ENCODE measurements around the gene ARID3C.
"Not testable (repeated sequence)": the region's sequence is repeated elsewhere in the genome, so short reads cannot be mapped to it uniquely, and the experiment has no call there.

ARID3C gene

DNA sequence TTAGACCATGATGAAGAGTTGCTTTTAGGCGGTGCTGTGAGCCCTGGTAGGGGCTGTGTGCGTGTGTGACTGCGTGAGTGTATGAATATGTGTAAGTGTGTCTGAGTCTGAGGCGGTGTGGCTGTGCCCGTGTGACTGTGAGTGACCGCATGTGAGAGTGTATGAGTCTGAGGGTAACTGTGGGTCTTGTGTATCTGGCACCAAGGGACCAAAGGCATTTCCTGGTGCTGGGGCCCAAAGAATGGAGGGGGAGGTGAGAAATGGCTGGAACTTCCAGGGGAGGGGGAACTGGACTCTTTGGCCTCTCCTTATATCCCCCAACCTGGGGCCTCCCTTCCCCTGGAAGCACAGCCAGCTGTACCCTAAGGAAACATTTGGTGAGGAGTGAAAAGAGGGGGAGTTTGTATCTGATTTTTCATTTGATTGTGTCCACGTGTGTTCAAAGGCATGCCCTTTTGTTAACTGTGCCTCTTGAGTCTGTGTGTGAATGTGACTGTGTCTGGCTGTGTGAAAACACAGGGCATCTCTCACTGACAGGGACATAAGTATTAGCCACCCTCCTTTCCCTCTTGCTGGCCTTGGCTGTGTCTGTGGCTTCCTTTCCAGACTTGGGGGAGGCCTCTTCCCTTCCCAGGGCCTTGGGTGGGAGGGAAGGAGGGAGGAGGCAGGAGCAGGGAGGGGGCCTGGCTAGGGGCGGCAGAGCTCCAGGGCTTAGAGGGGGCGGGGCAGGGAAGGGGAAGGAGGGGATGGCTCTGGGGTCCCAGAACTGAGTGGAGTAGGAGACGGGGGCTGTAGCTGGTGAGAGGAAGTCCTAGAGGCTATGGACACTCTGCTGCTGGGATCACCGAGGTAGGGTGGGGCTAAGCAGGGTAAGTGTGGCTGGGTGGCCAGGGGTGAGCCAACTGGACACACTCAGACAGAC lies 24.5 kb upstream of the ARID3C start:
- DNase-seq (ENCODE audit: insufficient read length, low spot score), result no peak

GRCh38 chr9:34652602-34653000 lies 23.7 kb upstream of the ARID3C start:
- DNase-seq (ENCODE audit: insufficient read length, low spot score) (no peak), FAIRE-seq (no peak)

More for the DNA sequence above, 24.5 kb upstream of the ARID3C start:
- no peak for FAIRE-seq

DNA sequence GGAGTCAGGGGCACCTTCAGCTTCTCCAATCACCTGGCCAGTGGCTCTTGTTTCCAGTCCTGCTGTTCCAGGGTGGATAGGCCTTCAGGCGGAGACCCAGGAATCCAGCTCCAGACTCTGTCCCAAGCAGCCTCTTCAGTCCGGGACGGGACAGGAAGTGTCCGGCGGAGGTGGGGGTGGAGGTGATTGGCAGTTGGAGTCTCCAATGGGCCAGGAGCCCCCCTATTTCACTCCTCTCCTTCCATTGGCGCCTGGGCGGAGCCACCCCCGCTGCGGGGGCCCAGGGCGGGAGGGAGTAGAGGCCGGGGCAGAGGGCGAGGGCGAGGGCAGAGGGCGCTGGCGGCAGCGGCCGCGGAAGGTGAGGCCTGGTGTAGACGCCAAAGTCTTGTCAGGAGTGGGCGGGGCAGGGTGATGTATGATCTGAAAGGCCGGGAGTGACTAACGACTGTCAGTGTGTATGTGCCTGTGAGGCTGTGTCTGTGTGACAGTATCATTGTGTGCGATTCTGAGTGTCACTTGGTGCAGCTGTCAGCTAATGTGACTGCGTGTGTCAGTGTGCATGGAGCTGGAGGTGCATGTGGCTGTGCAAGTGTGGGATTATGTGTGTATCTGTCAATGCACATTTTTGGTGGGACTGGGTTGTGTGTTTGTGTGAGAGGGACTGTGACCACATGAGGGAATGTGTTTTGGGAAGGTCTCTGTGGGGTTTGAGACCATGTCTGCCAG lies 23.2 kb upstream of the ARID3C start, which contains the start of gene IL11RA:
Gene IL11RA, plus strand, starts transcription at position 310 of the 726 bp plus-strand sequence. CDS start 3,033 bp downstream, outside the sequence.
- FAIRE-seq, result peak; percentile 65

DNA sequence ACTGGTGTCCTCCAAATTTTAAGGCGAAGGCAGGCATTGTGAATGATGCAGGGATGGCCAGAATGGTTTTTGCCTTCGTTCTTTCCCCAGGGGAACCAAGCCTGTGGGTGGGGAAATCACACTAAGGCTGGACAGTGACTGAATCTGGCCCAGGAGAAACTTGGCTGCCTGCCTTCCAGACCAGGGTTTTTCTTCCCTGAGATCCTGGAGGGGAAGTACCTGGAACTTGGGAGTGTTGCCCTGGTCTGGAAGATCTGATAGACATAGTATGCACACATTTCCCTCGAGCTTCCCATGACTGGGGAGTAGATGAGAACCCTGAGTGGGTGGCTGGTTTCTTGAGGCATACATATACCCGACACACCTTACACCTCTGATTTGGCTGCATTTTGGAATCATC lies 22.5 kb upstream of the ARID3C start:
- no peak for FAIRE-seq
- DNase-seq (ENCODE audit: insufficient read length, low spot score), result no peak

More for the DNA sequence above, 23.2 kb upstream of the ARID3C start, which contains the start of gene IL11RA:
- peak; percentile 89 for DNase-seq (ENCODE audit: insufficient read length, low spot score)

DNA sequence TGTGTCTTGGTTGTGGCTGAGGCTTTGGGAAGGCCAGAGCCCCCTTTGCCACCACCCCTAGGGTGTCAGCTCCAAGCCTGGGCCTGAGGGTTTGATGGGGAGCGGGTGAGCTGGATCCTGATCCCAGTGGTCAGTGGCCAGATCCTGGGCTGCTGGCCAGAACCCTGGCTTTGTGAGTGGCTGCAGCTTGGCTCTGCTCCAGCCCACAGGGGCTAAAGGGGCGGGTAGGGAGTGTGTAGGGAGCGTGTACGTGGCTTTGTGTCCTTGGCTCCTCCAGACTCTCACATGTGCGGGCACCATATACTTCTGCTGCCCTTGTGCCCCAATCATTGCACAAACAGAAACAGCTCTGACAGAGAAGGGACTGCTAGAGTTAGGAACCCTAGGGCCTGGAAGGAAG lies 21.9 kb upstream of the ARID3C start:
- FAIRE-seq (no peak), DNase-seq (ENCODE audit: insufficient read length, low spot score) (no peak)

DNA sequence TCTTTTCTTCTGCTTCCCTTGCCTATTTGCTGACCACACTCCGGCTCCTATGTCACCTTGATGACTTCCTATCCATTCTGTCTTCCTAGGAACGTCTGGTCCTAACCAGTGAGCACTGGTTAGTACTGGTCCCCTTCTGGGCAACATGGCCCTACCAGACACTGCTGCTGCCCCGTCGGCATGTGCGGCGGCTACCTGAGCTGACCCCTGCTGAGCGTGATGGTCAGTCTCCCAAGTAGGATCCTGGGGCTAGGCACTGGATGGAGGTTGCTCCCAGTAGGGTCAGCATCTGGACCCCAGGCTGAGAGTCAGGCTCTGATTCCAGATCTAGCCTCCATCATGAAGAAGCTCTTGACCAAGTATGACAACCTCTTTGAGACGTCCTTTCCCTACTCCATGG lies 19.8 kb upstream of the ARID3C start:
- DNase-seq (ENCODE audit: insufficient read length, low spot score) (no peak), FAIRE-seq (no peak)

GRCh38 chr9:34647651-34648050 lies 18.8 kb upstream of the ARID3C start:
- FAIRE-seq, result no peak
- no peak for DNase-seq (ENCODE audit: insufficient read length, low spot score)

DNA sequence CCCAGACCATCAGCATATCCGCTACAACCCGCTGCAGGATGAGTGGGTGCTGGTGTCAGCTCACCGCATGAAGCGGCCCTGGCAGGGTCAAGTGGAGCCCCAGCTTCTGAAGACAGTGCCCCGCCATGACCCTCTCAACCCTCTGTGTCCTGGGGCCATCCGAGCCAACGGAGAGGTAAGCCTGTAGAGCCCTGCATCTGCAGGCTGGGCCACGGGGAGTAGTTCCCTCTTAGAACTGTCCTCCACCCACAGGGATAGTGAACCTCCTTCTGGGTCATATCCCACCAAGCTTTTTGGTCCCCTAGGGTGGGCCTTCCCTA lies 18.2 kb upstream of the ARID3C start:
- no peak for FAIRE-seq

DNA sequence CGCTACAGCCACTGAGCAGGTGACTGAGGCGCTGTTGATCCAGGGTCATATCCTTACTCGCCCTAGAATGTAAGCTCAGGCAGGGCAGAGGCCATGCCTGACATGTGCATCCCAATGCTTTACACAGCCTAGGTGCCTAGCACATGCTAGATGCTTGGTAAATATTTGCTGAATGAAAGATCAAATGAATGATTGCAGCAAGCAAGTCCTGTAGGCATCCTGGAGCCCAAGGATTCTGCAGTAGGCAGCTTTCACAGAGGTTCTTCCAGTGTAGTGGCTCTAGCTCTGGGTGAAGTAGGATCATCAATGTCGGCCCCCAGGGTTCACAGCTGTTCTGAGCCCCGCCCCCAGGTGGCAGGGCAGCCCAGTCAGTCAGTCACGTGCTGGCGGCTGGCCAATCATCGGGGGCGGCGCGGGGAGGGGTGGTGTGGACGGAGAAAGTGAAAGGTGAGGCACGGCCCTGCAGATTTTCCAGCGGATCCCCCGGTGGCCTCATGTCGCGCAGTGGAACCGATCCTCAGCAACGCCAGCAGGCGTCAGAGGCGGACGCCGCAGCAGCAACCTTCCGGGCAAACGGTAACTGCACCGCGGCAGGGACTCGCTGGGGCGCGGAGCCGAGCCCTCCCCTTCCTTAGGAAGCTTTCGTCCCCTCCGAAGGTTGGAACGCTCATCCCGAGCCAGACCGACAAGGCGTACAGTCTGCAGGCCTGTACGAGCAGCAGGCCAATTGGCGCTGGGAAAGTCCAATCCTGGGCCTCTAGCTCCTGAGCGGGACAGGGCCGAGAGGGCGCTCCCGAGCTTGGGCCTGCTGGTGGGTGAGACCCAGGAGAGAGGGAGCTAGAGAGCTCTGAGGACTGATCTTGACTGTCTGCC lies 17.6 kb upstream of the ARID3C start, which contains the start of gene GALT:
Gene GALT, plus strand, starts transcription at position 465 of the 873 bp plus-strand sequence. Its CDS starts 30 bp downstream, at position 495.
- FAIRE-seq (peak; percentile 9), DNase-seq (ENCODE audit: insufficient read length, low spot score) (peak; percentile 90)

More for the DNA sequence above, 18.2 kb upstream of the ARID3C start:
- DNase-seq (ENCODE audit: insufficient read length, low spot score), result no peak

DNA sequence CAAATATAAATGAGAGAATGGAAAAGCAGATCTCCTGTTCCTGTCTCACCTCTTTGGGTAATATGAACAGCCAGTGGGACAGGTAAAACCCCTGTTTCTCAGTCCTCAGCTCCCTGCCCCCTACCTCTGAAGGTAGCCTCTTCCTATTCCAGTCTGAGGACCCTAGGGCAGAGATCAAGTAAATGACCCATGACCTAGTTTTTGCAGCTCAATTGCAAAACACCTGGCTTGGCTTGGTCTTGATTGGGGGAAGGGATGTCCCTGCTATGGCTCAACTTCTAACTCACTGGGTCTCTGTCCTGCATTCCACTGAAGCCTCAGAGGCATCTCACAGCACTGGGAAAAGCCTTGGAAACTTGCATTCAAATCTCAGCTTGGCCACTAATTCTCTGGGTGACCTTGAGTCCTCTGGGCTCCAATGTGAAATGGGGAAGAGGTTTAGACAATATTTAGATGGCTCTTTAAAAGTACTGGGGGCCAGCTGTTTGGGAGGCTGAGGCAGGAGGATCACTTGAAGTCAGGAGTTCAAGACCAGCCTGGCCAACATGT lies 16.0 kb upstream of the ARID3C start:
- DNase-seq (ENCODE audit: insufficient read length, low spot score) (no peak), FAIRE-seq (no peak)

GRCh38 chr9:34642679-34643078 lies 13.8 kb upstream of the ARID3C start:
- no peak for DNase-seq (ENCODE audit: insufficient read length, low spot score)
- FAIRE-seq, result no peak

- not testable (repeated sequence) for DNase-seq (ENCODE audit: insufficient read length, low spot score); FAIRE-seq
Observed at GRCh38 chr9:34639322-34639721, 10.5 kb upstream of the ARID3C start.

DNA sequence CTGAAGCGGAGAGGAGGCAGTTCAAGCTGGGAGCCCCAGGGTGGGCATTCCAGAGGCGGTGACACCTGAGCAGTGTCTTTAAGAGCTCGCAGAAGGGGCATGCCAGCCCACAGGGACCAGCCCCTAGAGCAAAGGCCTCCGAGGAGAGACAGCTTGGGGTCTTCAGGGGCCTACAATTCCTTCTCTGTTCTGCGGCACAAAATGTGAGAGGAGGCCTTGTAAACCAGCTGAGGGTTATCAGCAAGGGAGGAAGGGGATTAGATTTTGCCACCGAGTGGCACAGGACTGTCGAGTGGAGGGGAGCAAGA lies 9.2 kb upstream of the ARID3C start:
- FAIRE-seq, result no peak

GRCh38 chr9:34637356-34638137 lies 8.7 kb upstream of the ARID3C start, which contains the start of gene SIGMAR1:
TSS of gene SIGMAR1 (minus strand) at chr9:34637787. CDS start at chr9:34637697, 90 bp downstream.
- DNase-seq (ENCODE audit: insufficient read length, low spot score) (peak; percentile 74), FAIRE-seq (no peak)

More for the DNA sequence above, 9.2 kb upstream of the ARID3C start:
- no peak for DNase-seq (ENCODE audit: insufficient read length, low spot score)

- FAIRE-seq, result no peak
- no peak for DNase-seq (ENCODE audit: insufficient read length, low spot score)
Observed at GRCh38 chr9:34636791-34637355, 8.0 kb upstream of the ARID3C start.

GRCh38 chr9:34635556-34635955 lies 6.7 kb upstream of the ARID3C start:
- DNase-seq (ENCODE audit: insufficient read length, low spot score) (no peak), FAIRE-seq (no peak)

- no peak for FAIRE-seq
Observed at GRCh38 chr9:34634551-34635248, 5.8 kb upstream of the ARID3C start.

DNA sequence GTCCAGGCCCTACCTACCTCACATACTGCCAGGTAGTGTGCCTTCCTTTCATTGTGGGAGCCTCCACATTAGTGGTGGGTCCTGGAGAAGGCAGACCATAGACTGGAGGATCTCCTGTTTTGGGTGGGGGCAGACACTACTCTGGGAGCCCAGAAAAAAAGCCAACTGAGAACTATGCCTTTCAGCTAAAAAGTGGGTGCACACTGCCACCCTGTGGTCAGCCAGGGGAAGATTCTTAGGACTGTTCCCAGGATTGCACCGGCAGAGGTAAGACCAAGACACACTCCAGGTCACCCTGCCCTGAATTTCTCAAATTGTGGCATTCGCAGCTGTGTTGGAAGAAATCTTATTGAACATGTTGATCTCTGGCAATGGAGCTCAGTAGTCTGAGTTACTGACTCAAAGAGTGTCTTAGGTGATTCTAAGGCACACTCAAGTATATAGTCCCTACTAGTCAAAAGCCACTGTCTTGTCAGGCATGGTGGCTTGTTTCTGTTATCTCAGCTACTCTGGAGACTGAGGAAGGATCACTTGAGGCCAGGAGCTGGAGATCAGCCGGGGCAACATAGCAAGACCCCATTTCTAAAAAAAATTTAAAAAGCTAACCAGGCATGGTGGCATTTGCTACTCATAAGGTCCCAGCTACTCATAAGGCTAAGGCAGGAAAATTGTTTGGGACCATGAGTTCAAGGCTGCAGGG lies 5.1 kb upstream of the ARID3C start:
- DNase-seq (ENCODE audit: insufficient read length, low spot score), result no peak
- no peak for FAIRE-seq

More at GRCh38 chr9:34634551-34635248, 5.8 kb upstream of the ARID3C start:
- no peak for DNase-seq (ENCODE audit: insufficient read length, low spot score)

All from HTR-8/SVneo (cell line).